ENCODE results near the gene ZFP69B.
A peak's percentile ranks its signal among the peaks of the same experiment; 100 is the strongest.
"Not testable (repeated sequence)": the region's sequence is repeated elsewhere in the genome, so short reads cannot be mapped to it uniquely, and the experiment has no call there.

ZFP69B gene

GRCh38 chr1:40438391-40439015 lies 11.8 kb upstream of the ZFP69B start:
- DNase-seq: peak; percentile 29 to 39

GRCh38 chr1:40439247-40439646 lies 11.0 kb upstream of the ZFP69B start:
- no peak for DNase-seq

- peak in 1 of 2 experiments; percentile 31 for DNase-seq
Observed at GRCh38 chr1:40450495-40451237, 390 bp downstream of the ZFP69B start.

- DNase-seq: no peak
Observed at GRCh38 chr1:40451238-40451585, 936 bp downstream of the ZFP69B start.

- DNase-seq: no peak
Observed at GRCh38 chr1:40454873-40455272, 4.6 kb downstream of the ZFP69B start.

GRCh38 chr1:40462956-40463590 lies 12.8 kb downstream of the ZFP69B start:
- DNase-seq: no peak

GRCh38 chr1:40469327-40469726 lies 19.1 kb downstream of the ZFP69B start:
- no peak for DNase-seq

- no peak for DNase-seq
Observed at GRCh38 chr1:40475268-40475667, 25.0 kb downstream of the ZFP69B start.

- no peak for DNase-seq
Observed at GRCh38 chr1:40476924-40477677, 26.8 kb downstream of the ZFP69B start, which contains the start of gene ZFP69. Gene ZFP69, plus strand, starts transcription at chr1:40477290. Its CDS starts 2,072 bp downstream, at chr1:40479362.

GRCh38 chr1:40477678-40478053 lies 27.4 kb downstream of the ZFP69B start:
- no peak for DNase-seq

- DNase-seq: no peak
Observed at GRCh38 chr1:40478276-40478675, 28.0 kb downstream of the ZFP69B start.

- no peak for DNase-seq
Observed at GRCh38 chr1:40479156-40479555, 28.9 kb downstream of the ZFP69B start.

- no peak for DNase-seq
Observed at GRCh38 chr1:40495315-40495903, 45.1 kb downstream of the ZFP69B start.

- not testable (repeated sequence) for DNase-seq
Observed at GRCh38 chr1:40502651-40503050, 52.4 kb downstream of the ZFP69B start.

- DNase-seq: no peak
Observed at GRCh38 chr1:40507973-40508372, 57.7 kb downstream of the ZFP69B start.

- DNase-seq: no peak
Observed at GRCh38 chr1:40508375-40509341, 58.4 kb downstream of the ZFP69B start, which contains the start of gene EXO5. Gene EXO5, plus strand, starts transcription at chr1:40508767. Its CDS starts 5,778 bp downstream, at chr1:40514545.
